ENCODE results near the gene ASPDH. TPM values are rescaled to one million over a fixed set of nuclear protein-coding genes. Genes with fewer than 3 reads are reported as not detected.

Gene ASPDH
- total RNA-seq, 1 donor from 2014 or later = not detected

- Histone ChIP-seq H3K27me3 (ENCODE audit: control insufficient read depth, insufficient read depth, low read length) (peaks cover 27% of the 10 kb centered on the region), H3K36me3 (ENCODE audit: control insufficient read depth, insufficient read depth, low read length) (no peaks in the 10 kb centered on the region), H3K4me3 (ENCODE audit: low read depth, low read length) (no peak overlapping the region)
- TF ChIP-seq, protein P1, sequence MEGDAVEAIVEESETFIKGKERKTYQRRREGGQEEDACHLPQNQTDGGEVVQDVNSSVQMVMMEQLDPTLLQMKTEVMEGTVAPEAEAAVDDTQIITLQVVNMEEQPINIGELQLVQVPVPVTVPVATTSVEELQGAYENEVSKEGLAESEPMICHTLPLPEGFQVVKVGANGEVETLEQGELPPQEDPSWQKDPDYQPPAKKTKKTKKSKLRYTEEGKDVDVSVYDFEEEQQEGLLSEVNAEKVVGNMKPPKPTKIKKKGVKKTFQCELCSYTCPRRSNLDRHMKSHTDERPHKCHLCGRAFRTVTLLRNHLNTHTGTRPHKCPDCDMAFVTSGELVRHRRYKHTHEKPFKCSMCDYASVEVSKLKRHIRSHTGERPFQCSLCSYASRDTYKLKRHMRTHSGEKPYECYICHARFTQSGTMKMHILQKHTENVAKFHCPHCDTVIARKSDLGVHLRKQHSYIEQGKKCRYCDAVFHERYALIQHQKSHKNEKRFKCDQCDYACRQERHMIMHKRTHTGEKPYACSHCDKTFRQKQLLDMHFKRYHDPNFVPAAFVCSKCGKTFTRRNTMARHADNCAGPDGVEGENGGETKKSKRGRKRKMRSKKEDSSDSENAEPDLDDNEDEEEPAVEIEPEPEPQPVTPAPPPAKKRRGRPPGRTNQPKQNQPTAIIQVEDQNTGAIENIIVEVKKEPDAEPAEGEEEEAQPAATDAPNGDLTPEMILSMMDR (IDR thresholded peaks at IDR 0.05; ENCODE audit: insufficient read depth, low read length, poor library complexity, severe bottlenecking) = no peak
- DNase-seq (ENCODE audit: low read depth) = no peak
Observed at GRCh38 chr19:50549927-50550593, 36.3 kb upstream of the ASPDH start.

DNA sequence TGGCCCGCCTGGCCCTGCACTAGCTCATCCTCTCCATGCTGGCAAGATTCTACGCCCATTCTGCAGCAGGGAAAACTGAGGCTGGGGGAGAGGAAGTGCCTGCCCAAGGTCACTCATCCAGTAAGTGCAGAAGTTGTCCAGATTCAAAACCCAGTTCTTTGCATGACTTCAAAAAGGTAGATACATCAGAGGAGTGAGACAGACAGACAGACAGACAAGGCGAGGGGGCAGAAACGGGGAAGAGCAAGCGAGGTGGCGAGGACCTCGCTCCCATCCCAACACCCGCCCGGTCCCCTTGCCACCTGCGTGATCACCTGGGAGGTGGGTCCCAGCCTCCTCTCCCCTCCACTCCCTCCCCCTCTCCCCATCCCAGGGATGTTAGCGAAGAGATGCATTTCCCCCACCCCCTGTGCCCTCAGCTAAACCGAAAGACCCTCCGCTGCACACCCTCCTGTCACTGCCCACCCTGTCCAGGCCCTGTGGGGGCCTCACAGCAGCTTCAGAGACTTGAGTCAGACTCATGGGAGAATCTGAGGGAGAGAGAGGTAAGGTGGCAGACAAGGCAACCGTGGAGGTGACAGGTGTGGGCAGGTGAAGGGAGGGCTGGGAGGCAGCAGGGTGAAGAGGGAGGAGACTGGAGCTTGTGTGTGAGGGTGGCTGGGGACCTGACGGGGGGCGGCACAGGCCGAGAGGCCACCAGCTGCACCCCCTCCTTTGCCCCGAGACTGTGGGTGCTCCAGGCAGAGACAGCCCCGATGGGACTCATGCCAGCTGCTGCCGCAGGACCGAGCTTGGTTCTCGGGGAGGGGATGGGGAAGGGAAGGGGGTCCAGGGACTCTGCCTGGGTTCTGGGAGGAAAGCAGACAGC is 35.6 kb upstream of the ASPDH start:
- no peaks in the 10 kb centered on the region for H3K36me3 ChIP-seq (ENCODE audit: control insufficient read depth, insufficient read depth, low read length)
- TF ChIP-seq, protein P1 (IDR thresholded peaks at IDR 0.05; ENCODE audit: insufficient read depth, low read length, poor library complexity, severe bottlenecking) = no peak
- H3K27me3 ChIP-seq (ENCODE audit: control insufficient read depth, insufficient read depth, low read length) = peaks cover 24% of the 10 kb centered on the region
- DNase-seq (ENCODE audit: low read depth) = no peak
- no peak overlapping the region for H3K4me3 ChIP-seq (ENCODE audit: low read depth, low read length)

GRCh38 chr19:50548191-50549058 is 34.7 kb upstream of the ASPDH start:
- H3K27me3 ChIP-seq (ENCODE audit: control insufficient read depth, insufficient read depth, low read length) = peaks cover 24% of the 10 kb centered on the region
- no peak for DNase-seq (ENCODE audit: low read depth)
- no peak overlapping the region for H3K4me3 ChIP-seq (ENCODE audit: low read depth, low read length)
- TF ChIP-seq, protein P1 (IDR thresholded peaks at IDR 0.05; ENCODE audit: insufficient read depth, low read length, poor library complexity, severe bottlenecking) = no peak
- H3K36me3 ChIP-seq (ENCODE audit: control insufficient read depth, insufficient read depth, low read length) = no peaks in the 10 kb centered on the region

DNA sequence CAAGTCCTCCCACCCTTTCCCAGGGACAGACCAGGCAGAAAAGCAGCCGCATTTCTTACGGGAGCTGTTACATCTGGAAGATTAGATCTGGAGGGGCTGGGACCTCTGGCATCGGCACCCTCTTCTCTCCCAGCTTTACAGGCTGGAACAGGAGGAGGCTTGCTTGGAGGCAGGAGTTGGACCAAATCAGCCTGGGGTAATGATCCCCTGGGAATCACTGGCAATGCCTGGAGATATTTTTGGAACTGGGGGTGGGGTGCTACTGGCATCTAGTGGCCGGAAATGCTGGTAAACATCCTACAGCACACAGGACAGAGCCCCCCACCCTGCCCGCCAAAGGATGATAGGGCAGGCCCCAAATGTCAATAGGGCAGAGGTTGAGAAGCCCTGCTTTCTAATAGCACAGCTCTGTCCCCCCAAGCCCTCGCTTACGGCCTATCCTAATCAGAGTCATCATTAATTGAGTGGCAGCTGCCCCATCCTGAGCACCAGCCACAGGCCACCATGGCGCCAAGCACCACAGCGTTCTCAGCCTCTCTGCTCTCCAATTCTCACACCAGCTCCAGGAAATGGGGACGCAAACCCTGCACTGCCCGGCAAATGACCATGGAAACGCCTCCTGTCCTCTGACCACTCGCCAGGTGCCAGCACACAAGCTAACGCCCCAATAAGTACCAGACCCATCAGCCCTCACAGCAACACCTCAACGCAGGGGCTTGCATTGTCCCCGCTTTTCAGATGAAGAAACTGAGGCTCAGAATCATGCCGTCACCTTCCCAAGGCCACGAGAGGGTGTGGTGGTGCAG is 33.9 kb upstream of the ASPDH start:
- no peak for DNase-seq (ENCODE audit: low read depth)
- Histone ChIP-seq H3K36me3 (ENCODE audit: control insufficient read depth, insufficient read depth, low read length) (no peaks in the 10 kb centered on the region), H3K4me3 (ENCODE audit: low read depth, low read length) (no peak overlapping the region), H3K27me3 (ENCODE audit: control insufficient read depth, insufficient read depth, low read length) (peaks cover 21% of the 10 kb centered on the region)
- TF ChIP-seq, protein P1 (IDR thresholded peaks at IDR 0.05; ENCODE audit: insufficient read depth, low read length, poor library complexity, severe bottlenecking) = no peak

DNA sequence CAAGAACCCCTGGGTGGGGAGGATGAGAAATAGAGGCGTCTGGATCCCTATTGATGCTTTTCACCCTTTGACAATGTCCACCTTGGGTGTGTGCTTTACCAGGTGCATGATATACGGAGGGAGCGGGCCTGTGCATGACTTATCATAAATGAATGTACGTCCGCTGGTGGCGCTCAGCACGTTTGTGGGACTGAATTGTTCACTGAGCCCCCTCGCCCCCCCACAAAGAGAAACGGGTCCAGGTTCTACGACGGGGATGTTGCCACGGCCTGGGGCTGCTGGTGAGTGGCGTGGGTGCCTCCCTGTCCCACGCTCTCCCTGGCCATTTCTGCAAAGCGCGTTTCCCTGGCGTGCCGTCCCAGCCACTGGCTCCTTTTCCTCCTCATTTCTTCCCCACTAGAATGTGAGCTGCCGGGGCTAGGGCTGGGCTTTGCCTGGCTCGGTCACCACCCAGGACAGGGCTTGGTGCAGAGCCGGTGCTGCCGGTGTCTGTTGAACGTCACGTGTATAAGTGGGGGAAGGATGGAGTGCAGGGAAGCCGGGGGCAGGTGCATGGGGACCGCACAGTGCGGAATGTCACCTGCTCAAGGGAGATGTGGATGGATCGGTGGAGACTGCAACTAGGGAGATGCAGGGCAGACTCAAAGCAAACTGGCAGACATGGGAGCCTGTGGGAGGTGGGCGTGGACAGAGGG is 33.0 kb upstream of the ASPDH start:
- TF ChIP-seq, protein P1 (IDR thresholded peaks at IDR 0.05; ENCODE audit: insufficient read depth, low read length, poor library complexity, severe bottlenecking) = no peak
- Histone ChIP-seq H3K4me3 (ENCODE audit: low read depth, low read length) (no peak overlapping the region), H3K36me3 (ENCODE audit: control insufficient read depth, insufficient read depth, low read length) (no peaks in the 10 kb centered on the region), H3K27me3 (ENCODE audit: control insufficient read depth, insufficient read depth, low read length) (peaks cover 15% of the 10 kb centered on the region)
- no peak for DNase-seq (ENCODE audit: low read depth)

Measured in kidney epithelial cell (primary cell).